A673 (cell line): Measurements from ENCODE around the gene DDX54.

Source experiments
- EZH2 ChIP-seq: fragments of 200-600 bp; sonication (generic); IDR thresholded peaks from 2 replicates; pipeline ENCODE4 v1.6.1; 2017; ENCODE audit warnings: borderline replicate concordance, low read depth, mild to moderate bottlenecking, mixed read lengths, antibody characterized with exemption, low read length; ENCODE audit not compliant: poor library complexity, severe bottlenecking
- TF ChIP-seq, protein P1 (sequence below): fragments of 300-800, 200-600 bp; sonication (generic); conservative IDR thresholded peaks from 2 replicates; pipeline ENCODE4 v1.5.1; 2017; ENCODE audit warnings: low read depth, mild to moderate bottlenecking, antibody characterized with exemption, low read length, moderate library complexity, mixed read lengths

DNA sequence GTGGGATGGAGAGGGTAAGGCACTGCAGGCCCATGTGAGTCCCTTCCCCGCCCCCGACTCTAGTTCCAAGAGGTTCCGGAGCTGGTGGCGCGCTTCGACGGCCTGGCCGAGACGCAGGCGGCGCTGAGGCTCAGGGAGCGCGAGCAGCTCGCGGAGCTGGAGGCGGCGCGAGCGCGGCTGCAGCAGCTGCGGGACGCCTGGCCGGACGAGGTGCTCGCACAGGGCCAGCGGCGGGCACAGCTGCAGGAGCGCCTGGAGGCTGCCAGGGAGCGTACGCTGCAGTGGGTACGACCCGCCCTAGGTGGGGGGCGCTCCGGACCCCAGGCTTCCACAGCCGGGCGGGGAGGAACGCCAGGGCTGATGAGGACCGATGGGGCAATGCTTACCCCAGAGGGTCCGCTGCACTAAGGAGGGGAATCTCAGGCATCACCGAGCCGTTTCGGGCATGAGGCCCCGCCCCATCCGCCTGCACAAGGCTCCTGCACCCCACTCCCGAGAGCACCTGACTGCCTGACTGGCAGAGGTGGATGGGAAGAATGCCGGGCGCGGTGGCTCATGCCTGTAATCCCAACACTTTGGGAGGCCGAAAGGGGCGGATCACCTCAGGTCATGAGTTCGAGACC lies 30.8 kb downstream of the DDX54 start:
- TF ChIP-seq, protein P1, sequence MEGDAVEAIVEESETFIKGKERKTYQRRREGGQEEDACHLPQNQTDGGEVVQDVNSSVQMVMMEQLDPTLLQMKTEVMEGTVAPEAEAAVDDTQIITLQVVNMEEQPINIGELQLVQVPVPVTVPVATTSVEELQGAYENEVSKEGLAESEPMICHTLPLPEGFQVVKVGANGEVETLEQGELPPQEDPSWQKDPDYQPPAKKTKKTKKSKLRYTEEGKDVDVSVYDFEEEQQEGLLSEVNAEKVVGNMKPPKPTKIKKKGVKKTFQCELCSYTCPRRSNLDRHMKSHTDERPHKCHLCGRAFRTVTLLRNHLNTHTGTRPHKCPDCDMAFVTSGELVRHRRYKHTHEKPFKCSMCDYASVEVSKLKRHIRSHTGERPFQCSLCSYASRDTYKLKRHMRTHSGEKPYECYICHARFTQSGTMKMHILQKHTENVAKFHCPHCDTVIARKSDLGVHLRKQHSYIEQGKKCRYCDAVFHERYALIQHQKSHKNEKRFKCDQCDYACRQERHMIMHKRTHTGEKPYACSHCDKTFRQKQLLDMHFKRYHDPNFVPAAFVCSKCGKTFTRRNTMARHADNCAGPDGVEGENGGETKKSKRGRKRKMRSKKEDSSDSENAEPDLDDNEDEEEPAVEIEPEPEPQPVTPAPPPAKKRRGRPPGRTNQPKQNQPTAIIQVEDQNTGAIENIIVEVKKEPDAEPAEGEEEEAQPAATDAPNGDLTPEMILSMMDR: no peak
- no peak for TF ChIP-seq EZH2
